Endothelial cell of umbilical vein (primary cell): ENCODE results near the gene ADGRD1. TPM values are rescaled to one million over a fixed set of nuclear protein-coding genes. Genes with fewer than 3 reads are reported as not detected.

Experiments
- BruUV-seq: library from RNA; stranded (reverse); fragments of 400-500 nt; replicated peaks from 2 replicates; lab custom pipeline; 2021; lab: Mats Ljungman, UMichigan
- CTCF ChIA-PET: fragments of 300-600, 350-600 bp; sonication (Branson Sonifier 250); formaldehyde crosslinking; loops from one replicate; lab custom pipeline; 2021; ENCODE audit warnings: antibody characterized with exemption, inconsistent platforms; lab: Charles Lee
- POLR2A ChIA-PET: fragments of 300-600, 350-600 bp; sonication (Branson Sonifier 250); formaldehyde crosslinking; loops from one replicate; lab custom pipeline; 2021; ENCODE audit warnings: antibody characterized with exemption, inconsistent platforms; lab: Charles Lee
- DNase-seq: peaks from one replicate; pipeline ENCODE4 v3.0.0-alpha.2; 2011; ENCODE audit warnings: low read depth, low spot score
- FAIRE-seq: peaks from 2 replicates; lab custom pipeline; 2011; peaks lifted over from hg19 to GRCh38; lab: Jason Lieb, UNC
- H2AFZ ChIP-seq: 2 replicates; pipeline ENCODE4 v1.6.0; 2012; ENCODE audit warnings: low read depth, low read length, control low read depth, inconsistent platforms
- H3K27ac ChIP-seq: 2 replicates; pipeline ENCODE4 v1.5.1; 2011; ENCODE audit warnings: low read depth, mild to moderate bottlenecking, control low read depth, low read length, moderate library complexity; ENCODE audit not compliant: insufficient read depth
- H3K27me3 ChIP-seq, 2 experiments: 2 replicates each; pipeline versions ENCODE4 v1.6.0 to v1.6.1; 2011; ENCODE audit warnings: low read length in 2 of 2, mixed read lengths in 1 of 2; ENCODE audit not compliant: control insufficient read depth in 2 of 2, insufficient read depth in 2 of 2
- H3K36me3 ChIP-seq, 2 experiments: 2 replicates in 1 of 2; 3 replicates in 1 of 2; pipeline ENCODE4 v1.5.1; 2011; ENCODE audit warnings: low read length in 2 of 2, mild to moderate bottlenecking in 1 of 2, moderate library complexity in 1 of 2; ENCODE audit not compliant: control insufficient read depth in 2 of 2, insufficient read depth in 2 of 2; ENCODE audit errors: extremely low read depth in 1 of 2
- H3K4me1 ChIP-seq: 3 replicates; pipeline ENCODE4 v1.5.1; 2011; ENCODE audit warnings: mild to moderate bottlenecking, low read length; ENCODE audit not compliant: control insufficient read depth, insufficient read depth; ENCODE audit errors: extremely low read depth
- H3K4me2 ChIP-seq: 2 replicates; pipeline ENCODE4 v1.6.1; 2011; ENCODE audit warnings: low read length, control low read depth, mixed read lengths; ENCODE audit not compliant: insufficient read depth
- H3K4me3 ChIP-seq, 3 experiments: fragments of 200-600 bp in 1 of 3; sonication (generic), shearing (Covaris generic) in 1 of 3; replicated peaks in 1 of 3; 2 replicates each; pipeline ENCODE4 v1.5.1; 2011 to 2016; ENCODE audit warnings: control low read depth in 3 of 3, low read length in 3 of 3, mild to moderate bottlenecking in 2 of 3, inconsistent platforms in 1 of 3, low read depth in 1 of 3, moderate library complexity in 1 of 3; ENCODE audit not compliant: insufficient read depth in 1 of 3
- H3K79me2 ChIP-seq: 2 replicates; pipeline ENCODE4 v1.6.0; 2012; ENCODE audit warnings: low read length, inconsistent platforms; ENCODE audit not compliant: control insufficient read depth, insufficient read depth
- H3K9ac ChIP-seq: replicated peaks from 2 replicates; pipeline ENCODE3; 2011; ENCODE audit warnings: low read length, control low read depth; ENCODE audit not compliant: insufficient read depth; ENCODE audit errors: extremely low read depth
- H3K9me1 ChIP-seq: replicated peaks from 3 replicates; pipeline ENCODE4 v1.6.0; 2011; ENCODE audit warnings: mild to moderate bottlenecking, low read length; ENCODE audit not compliant: control insufficient read depth, insufficient read depth; ENCODE audit errors: extremely low read depth
- H3K9me3 ChIP-seq: replicated peaks from 2 replicates; pipeline ENCODE4 v1.5.1; 2012; ENCODE audit warnings: low read length, inconsistent platforms; ENCODE audit not compliant: control insufficient read depth, insufficient read depth
- H4K20me1 ChIP-seq: replicated peaks from 2 replicates; pipeline ENCODE3; 2011; ENCODE audit warnings: mild to moderate bottlenecking, low read length; ENCODE audit not compliant: control insufficient read depth, insufficient read depth; ENCODE audit errors: extremely low read depth
- EZH2 ChIP-seq: IDR thresholded peaks from 2 replicates; pipeline ENCODE4 v1.6.1; 2012; ENCODE audit warnings: borderline replicate concordance, low read depth, mild to moderate bottlenecking, moderate library complexity, low read length, inconsistent platforms; ENCODE audit not compliant: severe bottlenecking
- FOS ChIP-seq: IDR thresholded peaks from 2 replicates; pipeline ENCODE4 v1.6.1; 2011; ENCODE audit warnings: mild to moderate bottlenecking, low read length, moderate library complexity, borderline replicate concordance; ENCODE audit not compliant: insufficient read depth
- GATA2 ChIP-seq: IDR thresholded peaks from 2 replicates; pipeline ENCODE4 v1.7.0; 2011; ENCODE audit warnings: low read depth, mild to moderate bottlenecking, moderate library complexity, mixed read lengths, low read length; ENCODE audit not compliant: insufficient read length, insufficient read depth
- JUN ChIP-seq: IDR thresholded peaks from 2 replicates; pipeline ENCODE4 v1.6.1; 2011; ENCODE audit warnings: borderline replicate concordance, low read depth; ENCODE audit not compliant: insufficient read length, insufficient read depth
- MYC ChIP-seq: IDR thresholded peaks from one replicate; pipeline ENCODE4 v1.6.1; 2011; ENCODE audit warnings: mild to moderate bottlenecking, low read depth, low read length
- POLR2A ChIP-seq: IDR thresholded peaks from 2 replicates; pipeline ENCODE4 v1.6.1; 2012; ENCODE audit warnings: low read depth, mild to moderate bottlenecking, control low read depth, low read length
- POLR2AphosphoS5 ChIP-seq: IDR thresholded peaks from 2 replicates; pipeline ENCODE4 v1.6.1; 2012; ENCODE audit warnings: low read depth, mild to moderate bottlenecking, control low read depth, low read length, moderate library complexity; ENCODE audit not compliant: insufficient read depth
- dilution Hi-C: fragments of 300-500 bp; cut with MboI; formaldehyde crosslinking; loops from one replicate; pipeline ENCODE4 v1.15.0; 2019; ENCODE audit warnings: low sequenced_read_pairs; ENCODE audit not compliant: extremely low pct_ligation_motif_present
- intact Hi-C: fragments of 100-400 bp; cut with micrococcal nuclease; formaldehyde crosslinking; loops from one replicate; pipeline ENCODE4 v1.10.0; 2022
- polyA plus RNA-seq, 4 experiments: library from polyadenylated mRNA; depleted of rRNA in 3 of 4; stranded (reverse) in 3 of 4; unstranded in 1 of 4; fragments of >200 nt; gene quantifications; 2 replicates each; pipeline versions ENCODE4 v1.2.1 to v1.2.3, GENCODE V29; 2011 to 2012; ENCODE audit warnings: missing spikeins in 1 of 4
- total RNA-seq: library from RNA; stranded (reverse); gene quantifications from 2 replicates; pipeline ENCODE4 v1.2.3, GENCODE V29; 2021
- TF ChIP-seq, protein P1 (sequence below): IDR thresholded peaks from 2 replicates; pipeline ENCODE4 v1.6.1; 2011; ENCODE audit not compliant: insufficient read depth, insufficient read length
- TF ChIP-seq, protein P2 (sequence below), 2 donors: IDR thresholded peaks; 1 replicate in 1 of 2; 2 replicates in 1 of 2; pipeline ENCODE4 v1.5.1; 2011; ENCODE audit warnings: low read length in 2 of 2, mild to moderate bottlenecking in 2 of 2, moderate library complexity in 2 of 2, control low read depth in 1 of 2, inconsistent platforms in 1 of 2, low read depth in 1 of 2; ENCODE audit not compliant: insufficient read depth in 1 of 2; ENCODE audit errors: extremely low read depth in 1 of 2

The ADGRD1 gene
- total and polyA plus RNA-seq, 2 donors (not counting 3 experiments of a cell fraction or from before 2014, with no cell fraction given), result 0.07 TPM; not detected in 1

DNA sequence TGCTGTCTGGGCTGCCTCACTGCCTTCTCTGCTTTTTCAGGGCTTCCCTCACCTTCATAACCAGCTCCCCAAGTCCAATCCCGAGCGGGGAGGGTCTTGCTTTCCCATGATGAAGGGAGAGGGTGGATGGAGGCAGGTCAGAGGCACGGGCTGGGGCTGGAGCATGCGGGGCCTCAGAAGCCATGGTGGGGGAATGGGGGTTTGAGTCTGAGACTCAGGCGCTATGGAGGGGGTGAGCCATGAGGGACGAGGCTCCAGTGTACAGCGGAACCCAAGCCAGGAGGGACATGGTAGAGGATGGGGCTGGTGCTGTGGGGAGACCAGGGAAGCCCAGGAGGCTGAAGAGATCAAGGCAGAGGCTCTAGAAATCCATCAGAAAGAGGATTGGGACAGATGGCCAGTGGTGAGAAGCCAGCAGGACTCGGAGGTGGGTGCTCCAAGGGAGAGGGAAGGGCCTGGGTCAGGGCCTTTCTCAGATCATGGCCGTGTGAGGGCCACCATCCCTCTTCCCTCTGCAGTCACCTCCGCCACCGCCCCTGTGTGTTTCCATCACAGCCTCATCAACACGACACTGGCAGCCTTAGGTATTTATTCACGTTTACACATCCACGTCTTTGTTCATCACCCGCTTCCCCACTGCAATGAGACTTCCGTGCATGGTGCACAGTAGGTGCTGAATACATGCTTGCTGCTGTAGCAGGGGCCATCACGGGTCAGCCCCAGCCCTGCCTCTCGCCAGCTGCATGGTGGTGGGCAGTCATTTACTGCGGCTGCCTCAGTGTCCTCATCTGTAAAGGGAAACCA lies 144.7 kb downstream of the ADGRD1 start:
- H3K9ac ChIP-seq, result no peak overlapping the region
- H3K27me3 ChIP-seq, result no peaks in the 10 kb centered on the region
- no peak for TF ChIP-seq EZH2
- no peak for TF ChIP-seq FOS
- TF ChIP-seq, protein P1, sequence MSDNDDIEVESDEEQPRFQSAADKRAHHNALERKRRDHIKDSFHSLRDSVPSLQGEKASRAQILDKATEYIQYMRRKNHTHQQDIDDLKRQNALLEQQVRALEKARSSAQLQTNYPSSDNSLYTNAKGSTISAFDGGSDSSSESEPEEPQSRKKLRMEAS, result no peak
- TF ChIP-seq POLR2A, result no peak
- no peak for TF ChIP-seq JUN
- TF ChIP-seq MYC, result no peak
- TF ChIP-seq POLR2AphosphoS5, result no peak
- no peak for TF ChIP-seq GATA2
- TF ChIP-seq, protein P2, sequence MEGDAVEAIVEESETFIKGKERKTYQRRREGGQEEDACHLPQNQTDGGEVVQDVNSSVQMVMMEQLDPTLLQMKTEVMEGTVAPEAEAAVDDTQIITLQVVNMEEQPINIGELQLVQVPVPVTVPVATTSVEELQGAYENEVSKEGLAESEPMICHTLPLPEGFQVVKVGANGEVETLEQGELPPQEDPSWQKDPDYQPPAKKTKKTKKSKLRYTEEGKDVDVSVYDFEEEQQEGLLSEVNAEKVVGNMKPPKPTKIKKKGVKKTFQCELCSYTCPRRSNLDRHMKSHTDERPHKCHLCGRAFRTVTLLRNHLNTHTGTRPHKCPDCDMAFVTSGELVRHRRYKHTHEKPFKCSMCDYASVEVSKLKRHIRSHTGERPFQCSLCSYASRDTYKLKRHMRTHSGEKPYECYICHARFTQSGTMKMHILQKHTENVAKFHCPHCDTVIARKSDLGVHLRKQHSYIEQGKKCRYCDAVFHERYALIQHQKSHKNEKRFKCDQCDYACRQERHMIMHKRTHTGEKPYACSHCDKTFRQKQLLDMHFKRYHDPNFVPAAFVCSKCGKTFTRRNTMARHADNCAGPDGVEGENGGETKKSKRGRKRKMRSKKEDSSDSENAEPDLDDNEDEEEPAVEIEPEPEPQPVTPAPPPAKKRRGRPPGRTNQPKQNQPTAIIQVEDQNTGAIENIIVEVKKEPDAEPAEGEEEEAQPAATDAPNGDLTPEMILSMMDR (IDR thresholded peaks at IDR 0.05; ENCODE audit: extremely low read depth in 1 of 2, insufficient read depth in 1 of 2, low read depth in 1 of 2, low read length in 2 of 2), result no peak
- no peak overlapping the region for H3K4me2 ChIP-seq
- FAIRE-seq, result no peak
- no peaks in the 10 kb centered on the region for H3K4me1 ChIP-seq
- no peaks in the 10 kb centered on the region for H3K36me3 ChIP-seq
- H3K9me1 ChIP-seq, result no peaks in the 10 kb centered on the region
- ChIA-PET CTCF (no interaction called here), POLR2A (no interaction called here)
- intact Hi-C loops, result no loop called here
- H3K4me3 ChIP-seq, result no peak overlapping the region
- H3K79me2 ChIP-seq, result no peaks in the 10 kb centered on the region
- no peaks in the 10 kb centered on the region for H3K9me3 ChIP-seq
- no TSS peak for BruUV-seq
- dilution Hi-C loops, result no loop called here
- no peak overlapping the region for H3K27ac ChIP-seq
- H4K20me1 ChIP-seq, result no peaks in the 10 kb centered on the region
- no peak for DNase-seq
- H2AFZ ChIP-seq, result no peak overlapping the region
